OCI-LY7 (cell line): ENCODE results near the gene DNAJB11.

Experiments
- CTCF ChIP-seq: fragments of 200-600 bp; sonication (generic); conservative IDR thresholded peaks from 2 replicates; pipeline ENCODE4 v1.5.1; 2014; ENCODE audit warnings: mild to moderate bottlenecking, antibody characterized with exemption, low read length, moderate library complexity, mixed read lengths
- EZH2phosphoT487 ChIP-seq: fragments of 200-600 bp; sonication (generic); IDR thresholded peaks from 2 replicates; pipeline ENCODE4 v1.6.1; 2018; ENCODE audit warnings: low read depth, borderline replicate concordance, mild to moderate bottlenecking, mixed run types, antibody characterized with exemption, low read length, moderate library complexity, mixed read lengths

GRCh38 chr3:186605561-186606545 lies 35.3 kb downstream of the DNAJB11 start:
- no peak for TF ChIP-seq CTCF
- no peak for TF ChIP-seq EZH2phosphoT487
